Skeletal muscle cell (primary cell): ENCODE data around the gene ADAMTSL5.
"Not testable (repeated sequence)": the region's sequence is repeated elsewhere in the genome, so short reads cannot be mapped to it uniquely, and the experiment has no call there.

Source experiments
- DNase-seq: peaks from one replicate; pipeline ENCODE4 v3.0.0-alpha.2; 2010; ENCODE audit warnings: low read depth
- H3K4me3 ChIP-seq: 2 replicates; pipeline ENCODE4 v1.5.1; 2011; ENCODE audit warnings: low read depth, mild to moderate bottlenecking, control low read depth, low read length, moderate library complexity

ADAMTSL5 gene

DNA sequence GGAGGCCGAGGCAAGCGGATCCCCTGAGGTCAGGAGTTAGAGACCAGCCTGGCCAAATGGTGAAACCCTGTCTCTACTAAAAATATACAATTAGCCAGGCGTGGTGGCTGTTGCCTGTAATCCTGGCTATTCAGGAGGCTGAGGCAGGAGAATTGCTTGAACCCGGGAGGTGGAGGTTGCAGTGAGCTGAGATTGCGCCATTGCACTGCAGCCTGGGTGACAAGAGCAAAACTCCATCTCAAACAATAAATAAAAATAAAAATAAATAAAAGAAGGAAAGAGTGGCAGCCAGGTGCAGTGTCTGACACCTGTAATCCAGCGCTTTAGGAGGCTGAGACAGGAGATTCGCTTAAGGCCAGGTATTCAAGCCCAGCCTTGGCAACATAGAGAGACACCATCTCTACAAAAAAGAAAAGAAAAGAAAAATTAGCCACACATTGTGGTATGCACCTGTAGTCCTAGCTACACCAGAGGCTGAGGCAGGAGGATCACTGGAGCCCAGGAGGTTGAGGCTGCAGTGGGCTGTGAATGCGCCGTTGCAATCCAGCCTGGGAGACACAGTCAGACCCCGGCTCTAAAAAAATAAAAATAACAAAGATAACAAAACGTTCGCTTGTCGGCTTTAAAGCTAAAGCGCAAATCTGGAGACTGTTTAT, 10.3 kb downstream of the ADAMTSL5 start:
- DNase-seq = no peak
- H3K4me3 ChIP-seq = no peak overlapping the region

DNA sequence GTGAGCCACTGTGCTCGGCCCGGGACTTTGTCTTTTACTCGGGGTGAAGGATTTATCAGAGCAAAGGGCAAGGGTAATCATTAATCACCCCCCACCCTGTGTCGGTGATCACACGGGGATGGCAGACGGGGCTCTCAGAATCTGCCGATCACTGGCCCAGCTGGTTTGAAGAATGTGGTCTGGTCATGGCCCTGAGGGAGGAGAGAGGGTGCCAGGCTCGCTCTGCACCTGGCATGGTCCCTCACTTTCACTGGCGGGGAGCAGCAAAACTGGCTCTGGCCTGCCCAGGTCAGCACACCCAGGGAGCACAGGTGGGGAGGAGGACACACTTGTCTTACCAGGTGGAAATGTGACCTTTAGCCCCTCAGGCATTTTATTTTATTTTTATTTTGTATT, 11.6 kb downstream of the ADAMTSL5 start:
- no peak overlapping the region for H3K4me3 ChIP-seq
- no peak for DNase-seq

DNA sequence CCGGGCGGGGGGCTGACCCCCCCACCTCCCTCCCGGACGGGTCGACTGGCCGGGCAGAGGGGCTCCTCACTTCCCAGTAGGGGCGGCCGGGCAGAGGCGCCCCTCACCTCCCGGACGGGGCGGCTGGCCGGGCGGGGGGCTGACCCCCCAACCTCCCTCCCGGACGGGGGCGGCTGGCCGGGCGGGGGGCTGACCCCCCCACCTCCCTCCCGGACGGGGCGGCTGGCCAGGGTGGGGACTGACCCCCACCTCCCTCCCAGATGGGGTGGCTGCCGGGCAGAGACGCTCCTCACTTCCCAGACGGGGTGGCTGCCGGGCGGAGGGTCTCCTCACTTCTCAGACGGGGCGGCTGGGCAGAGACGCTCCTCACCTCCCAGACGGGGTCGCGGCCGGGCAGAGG, 13.6 kb downstream of the ADAMTSL5 start:
- H3K4me3 ChIP-seq, DNase-seq: not testable (repeated sequence)

DNA sequence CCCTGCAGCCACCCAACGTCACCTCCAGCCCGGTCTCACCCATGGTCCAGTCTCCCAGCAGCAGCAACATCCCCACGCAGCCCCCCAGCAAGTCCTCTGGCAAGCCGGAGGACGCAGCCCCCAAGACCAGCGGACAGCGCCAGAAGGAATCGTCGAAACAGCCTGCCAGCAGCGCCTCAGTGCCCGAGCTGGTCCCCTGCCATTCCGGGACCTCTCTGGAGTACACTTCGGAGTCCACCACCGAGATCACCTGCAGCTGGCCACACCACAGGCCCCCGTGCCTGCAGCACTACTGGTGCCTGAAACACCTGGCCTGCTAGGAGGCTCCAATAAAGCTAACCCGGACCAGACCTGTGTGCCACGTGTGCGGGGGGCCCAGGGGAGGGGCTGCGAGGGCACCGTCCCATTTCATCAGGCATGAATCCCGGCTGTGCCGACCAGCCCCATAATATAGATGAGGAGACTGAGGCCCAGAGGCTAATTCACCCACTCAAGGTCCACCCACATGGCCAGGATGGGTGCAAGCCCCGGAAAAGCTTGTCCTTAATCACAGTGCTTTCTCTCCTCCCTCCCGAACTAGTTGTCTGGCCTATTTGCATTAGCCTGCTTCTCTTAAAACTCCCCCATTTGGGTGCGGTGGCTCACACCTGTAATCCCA, 15.1 kb downstream of the ADAMTSL5 start:
- H3K4me3 ChIP-seq = no peak overlapping the region

DNA sequence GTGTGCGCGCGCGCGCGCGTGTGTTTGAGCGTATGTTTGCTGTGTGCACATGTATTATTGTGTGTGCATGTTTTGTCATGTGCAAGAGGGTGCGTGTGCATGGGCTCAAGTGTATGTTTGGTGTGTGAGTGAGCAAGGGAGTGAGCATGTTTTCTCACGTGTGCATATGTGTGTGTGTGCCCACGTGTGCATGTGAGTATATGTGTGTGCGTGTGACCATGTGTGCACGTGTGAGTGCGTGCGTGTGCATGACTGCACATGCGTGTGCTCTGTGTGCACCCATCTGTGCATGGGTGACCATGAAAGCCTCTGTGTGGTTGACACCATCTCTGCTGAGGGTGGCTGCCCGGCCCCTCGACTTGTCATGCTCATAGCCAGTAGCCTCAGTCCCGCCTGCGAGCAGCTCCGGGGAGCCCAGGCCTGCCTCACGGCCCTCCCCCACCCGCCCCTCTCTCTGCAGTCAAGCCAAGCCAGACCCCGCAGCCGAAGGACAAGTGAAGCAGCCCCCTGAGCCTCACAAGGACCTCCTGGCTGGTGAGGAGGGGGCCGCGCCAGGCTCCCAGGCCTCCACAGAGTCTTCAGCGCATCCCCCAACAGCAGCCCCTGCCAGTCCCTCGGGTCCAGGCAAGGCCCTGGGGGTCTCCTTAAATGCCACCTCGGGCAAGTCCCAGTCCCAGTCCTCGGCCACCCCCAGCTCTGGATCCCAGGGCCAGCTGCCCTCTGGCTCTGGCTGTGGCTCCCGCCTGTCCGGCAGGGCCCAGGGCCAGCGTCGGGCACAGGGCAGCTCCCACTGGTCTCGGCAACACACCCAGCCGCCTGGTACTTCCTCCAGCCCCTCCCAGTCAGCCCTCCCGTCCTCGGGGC, 15.9 kb downstream of the ADAMTSL5 start:
- no peak overlapping the region for H3K4me3 ChIP-seq
- DNase-seq = no peak

More for the DNA sequence above, 15.1 kb downstream of the ADAMTSL5 start:
- DNase-seq = no peak

DNA sequence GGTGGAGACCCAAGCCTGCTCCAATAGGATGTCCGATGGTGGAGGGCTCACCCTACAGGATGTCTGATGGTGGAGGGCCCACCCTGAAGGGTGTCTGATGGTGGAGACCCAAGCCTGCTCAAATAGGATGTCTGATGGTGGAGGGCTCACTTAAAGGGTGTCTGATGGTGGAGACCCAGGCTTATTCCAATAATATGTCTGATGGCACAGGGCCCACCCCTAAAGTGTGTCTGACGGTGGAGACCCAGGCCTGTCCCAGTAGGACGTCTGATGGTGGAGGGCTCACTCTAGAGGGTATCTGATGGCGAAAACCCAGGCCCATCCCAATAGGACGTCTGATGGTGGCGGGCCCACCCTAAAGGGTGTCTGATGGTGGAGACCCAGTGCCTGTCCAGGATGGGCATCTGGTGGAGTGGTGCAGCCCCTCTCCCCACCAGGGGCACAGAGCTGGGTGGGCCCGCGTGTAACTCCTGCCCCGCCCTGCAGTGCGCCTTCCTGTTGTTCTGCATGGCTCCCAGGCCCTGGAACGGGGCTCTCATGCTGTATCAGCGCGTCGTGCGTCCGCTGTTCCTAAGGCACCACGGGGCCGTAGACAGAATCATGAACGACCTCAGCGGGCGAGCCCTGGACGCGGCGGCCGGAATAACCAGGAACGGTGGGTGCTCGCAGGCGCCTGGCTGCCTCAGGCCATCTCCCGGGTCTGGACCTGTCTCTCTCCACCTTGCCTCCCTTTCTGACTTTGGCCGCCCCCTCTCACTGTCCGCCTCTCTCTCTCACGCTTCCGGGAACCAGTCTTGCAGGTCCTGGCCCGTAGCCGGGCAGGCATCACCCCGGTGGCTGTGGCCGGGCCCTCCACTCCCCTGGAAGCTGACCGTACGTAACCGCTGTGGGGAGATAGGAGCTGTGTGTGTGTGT, 16.8 kb downstream of the ADAMTSL5 start:
- no peak overlapping the region for H3K4me3 ChIP-seq
- no peak for DNase-seq

DNA sequence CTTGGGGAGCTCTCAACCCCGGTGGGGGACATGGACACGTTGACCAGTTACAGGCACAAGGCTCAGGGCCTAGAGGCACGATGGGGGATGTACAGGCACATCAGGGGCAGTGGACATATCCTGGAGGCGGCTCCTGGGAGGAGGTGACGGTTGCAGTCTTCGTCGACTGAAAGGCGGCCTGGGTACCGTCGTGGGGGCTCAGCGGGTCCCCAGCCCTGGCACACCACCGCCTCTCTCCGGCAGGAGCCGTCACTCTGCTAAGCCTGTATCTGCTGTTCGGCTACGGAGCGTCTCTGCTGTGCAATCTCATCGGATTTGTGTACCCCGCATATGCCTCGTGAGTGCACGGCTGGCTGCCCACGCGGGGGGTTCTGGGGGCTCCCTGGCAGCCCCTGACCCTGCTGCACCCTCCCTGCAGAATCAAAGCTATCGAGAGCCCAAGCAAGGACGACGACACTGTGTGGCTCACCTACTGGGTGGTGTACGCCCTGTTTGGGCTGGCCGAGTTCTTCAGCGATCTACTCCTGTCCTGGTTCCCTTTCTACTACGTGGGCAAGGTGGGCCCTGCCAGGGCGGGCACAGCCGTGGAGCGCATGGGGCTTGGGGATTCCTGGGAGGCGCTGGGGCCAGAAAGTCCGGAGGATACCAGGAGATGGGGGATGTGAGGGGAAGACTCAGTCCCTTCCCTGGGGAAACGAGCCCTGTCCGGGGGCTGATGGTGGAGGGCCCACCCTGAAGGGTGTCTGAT, 17.6 kb downstream of the ADAMTSL5 start:
- H3K4me3 ChIP-seq = no peak overlapping the region
- DNase-seq = no peak

DNA sequence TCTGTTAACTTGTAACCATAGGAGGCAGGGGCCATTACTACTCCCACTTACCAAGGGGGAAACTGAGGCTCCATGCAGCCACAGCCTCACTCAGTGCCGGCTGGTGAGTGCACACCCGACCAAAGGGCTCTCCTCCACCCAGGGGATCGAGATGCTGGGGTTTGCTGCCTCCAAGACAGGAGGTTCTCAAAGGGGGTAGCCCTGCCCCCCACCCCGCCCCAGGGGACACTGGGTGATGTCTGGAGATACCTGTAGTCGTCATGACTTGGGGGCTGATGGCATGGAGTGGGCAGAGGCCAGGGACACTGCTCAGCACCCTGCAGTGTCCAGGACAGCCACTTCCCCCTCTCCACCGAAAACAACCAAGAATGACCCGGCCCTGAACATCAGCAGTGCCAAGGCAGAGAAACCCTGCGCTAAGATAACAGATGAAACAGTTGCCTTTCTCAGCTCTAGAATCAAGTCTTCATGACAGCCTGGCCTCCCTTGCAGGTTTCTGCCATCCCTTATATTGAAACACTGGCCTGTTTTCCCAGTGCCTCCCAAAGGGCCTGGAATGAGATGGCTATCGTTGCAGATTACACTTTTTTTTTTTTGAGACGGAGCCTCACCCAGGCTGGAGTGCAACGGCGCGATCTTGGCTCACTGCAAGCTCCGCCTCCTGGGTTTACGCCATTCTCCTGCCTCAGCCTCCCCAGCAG, 18.6 kb downstream of the ADAMTSL5 start:
- no peak overlapping the region for H3K4me3 ChIP-seq
- no peak for DNase-seq

DNA sequence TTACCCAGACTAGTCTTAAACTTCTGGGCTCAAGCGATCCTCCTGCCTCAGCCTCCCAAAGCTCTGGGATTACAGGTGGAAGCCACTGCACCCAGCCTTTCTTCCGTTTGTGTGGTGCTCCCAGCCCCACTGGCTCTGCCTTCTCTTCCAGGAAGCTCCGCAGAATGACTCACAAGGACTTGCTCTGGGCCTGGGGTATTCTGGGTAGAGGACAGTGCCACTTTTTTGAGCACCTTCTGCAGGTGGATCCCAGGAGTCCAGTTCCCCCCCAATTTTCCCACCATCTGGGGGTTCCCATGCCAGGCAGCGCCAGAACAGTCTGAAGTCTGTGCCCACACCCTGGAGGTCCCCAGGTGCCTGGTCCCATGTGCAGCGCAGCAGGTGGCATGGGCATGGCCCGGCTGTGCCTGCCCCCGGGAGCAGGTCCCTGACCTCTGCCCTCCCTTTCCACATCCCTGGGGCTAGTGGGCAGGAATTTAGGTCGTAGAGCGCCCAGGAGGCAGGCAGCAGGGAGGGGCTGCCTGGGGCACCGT, 20.3 kb downstream of the ADAMTSL5 start:
- H3K4me3 ChIP-seq = no peak overlapping the region
- DNase-seq = no peak

DNA sequence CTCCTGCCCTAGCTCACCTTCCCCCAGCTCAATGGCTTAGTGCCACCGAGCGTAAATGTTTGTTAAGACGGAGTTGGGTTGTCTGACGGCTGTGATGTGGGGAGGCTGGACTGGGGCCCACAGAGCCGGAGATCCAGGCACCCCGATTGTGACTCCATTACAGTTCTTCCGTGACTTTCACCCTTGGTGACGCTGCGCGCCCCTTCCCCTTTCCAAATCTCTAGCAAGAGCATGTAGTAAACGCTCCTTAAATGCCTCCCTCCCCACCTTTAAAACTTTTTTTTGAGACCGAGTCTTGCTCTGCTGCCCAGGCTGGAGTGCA, 21.0 kb downstream of the ADAMTSL5 start:
- peak overlapping the region; percentile 61 for H3K4me3 ChIP-seq

DNA sequence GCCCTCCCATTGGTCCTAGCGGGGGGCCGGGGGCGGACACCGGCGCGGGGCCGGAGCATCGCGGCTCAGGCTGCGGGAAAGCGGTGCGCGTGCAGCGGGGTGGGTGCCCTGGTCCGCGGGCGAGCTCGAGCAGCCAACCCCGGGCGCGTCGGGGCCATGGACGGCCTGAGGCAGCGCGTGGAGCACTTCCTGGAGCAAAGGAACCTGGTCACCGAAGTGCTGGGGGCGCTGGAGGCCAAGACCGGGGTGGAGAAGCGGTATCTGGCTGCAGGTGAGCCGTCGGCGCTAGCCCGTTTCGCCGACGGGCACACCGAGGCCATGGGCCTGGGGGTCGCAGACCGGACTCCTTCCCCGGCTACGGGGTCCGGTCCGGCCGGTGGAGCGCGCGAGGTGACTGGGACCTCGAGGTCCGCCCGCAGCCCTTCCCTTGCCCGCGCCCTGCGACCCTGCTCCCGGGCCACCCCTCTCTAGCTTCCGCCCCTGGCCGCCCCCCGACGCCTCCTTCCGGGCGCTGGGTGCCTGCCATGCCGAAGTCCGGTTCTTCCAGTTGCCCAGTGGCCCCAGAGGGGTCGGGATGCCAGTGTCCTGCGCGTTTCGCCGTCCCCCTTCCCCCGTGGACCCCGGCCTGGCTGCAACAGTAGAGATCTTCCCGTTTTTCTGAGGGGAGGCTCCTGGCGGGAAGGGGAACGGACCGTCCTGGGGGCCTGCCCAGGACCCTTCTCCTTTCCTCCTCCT, 21.5 kb downstream of the ADAMTSL5 start, which contains the start of gene REEP6:
Gene REEP6 (plus strand): TSS at position 68 of the 735 bp plus-strand sequence. CDS start 89 bp downstream, at position 157.
- no peak for DNase-seq
- H3K4me3 ChIP-seq = peak within 1 kb of the TSS; percentile 61

More for the DNA sequence above, 21.0 kb downstream of the ADAMTSL5 start:
- DNase-seq = no peak

DNA sequence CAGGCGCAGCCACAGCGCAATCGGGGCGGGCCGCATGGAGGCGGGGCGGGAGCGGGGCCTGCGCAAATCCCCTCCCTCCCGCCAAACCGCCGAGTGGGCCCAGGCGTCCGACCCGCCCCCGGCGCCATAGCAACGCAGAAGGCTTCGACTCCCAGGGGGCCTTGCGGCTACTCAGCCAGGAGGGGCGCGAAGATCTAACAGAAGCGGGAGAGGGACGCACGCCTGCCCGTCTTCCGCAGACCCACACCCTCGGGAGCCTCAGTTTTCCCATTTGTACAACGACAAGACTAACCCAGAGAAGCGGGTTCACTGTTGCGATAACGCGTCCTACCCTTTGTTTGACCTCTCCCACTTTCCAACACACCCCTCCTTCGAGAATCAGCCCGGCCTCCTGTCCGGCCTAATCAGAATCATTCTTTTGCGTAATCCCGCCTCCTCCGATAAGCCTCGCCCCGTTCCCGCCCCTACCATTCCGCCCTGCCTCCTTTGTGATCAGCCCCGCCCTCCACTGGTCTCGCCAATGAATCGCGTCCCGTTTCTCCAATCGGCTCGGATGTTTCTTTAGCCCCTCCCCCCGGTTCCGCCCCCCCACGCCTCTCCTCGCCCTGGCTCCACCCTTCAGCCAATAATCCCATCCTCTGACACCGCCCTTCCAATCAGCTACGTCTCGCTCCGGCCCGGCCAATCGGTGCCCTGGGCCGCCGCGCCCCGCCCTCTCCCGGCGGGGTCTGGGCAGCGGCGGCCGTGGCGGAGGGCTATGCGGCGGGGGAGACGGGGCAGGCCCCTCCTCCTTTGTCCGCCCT, 22.3 kb downstream of the ADAMTSL5 start, which contains the start of gene PCSK4:
Gene PCSK4 (minus strand): TSS at position 40 of the 803 bp plus-strand sequence. CDS start 4 bp downstream, at position 36.
- DNase-seq = peak; percentile 95

DNA sequence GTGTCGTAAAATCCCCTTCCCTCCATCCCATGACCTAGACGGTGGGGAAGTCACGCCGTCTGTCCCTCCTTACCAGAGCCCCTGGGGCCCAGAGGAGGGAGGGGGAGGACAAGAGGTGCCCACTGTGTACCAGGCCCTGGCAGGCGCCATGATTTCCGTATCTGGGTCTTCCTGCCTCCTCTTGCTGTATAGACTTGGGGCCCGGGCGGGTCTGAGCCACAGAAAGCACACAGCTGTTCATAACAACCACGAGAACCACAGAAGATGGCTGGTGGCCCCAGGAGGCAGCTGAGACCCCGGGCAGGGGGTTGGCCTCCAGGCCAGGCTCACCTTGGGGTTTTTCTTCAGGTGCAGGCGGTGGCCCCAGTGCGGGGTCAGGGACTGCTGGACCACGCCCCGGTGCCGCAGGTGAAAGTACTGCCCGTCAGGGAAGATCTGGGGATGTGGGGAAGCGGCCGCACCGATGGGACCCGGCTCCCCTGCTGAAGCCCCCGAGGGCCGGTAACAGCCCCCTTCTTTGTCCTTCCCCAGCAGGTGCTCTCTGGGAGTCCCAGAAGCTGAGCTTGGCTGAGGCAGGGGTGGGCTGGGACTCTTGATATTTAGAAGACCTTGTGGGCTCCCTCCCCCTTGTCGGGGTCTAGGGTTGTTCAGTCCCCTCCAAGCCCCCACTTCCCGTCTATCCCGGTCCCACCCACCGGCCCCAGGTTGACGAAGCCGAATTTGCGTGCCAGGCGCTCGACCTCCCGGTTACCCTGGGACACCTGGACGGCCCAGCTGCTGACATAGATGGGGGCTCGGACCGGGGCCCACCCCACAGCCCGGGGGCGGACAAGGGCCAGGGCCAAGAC, 23.1 kb downstream of the ADAMTSL5 start:
- no peak for DNase-seq
- peak overlapping the region; percentile 58 for H3K4me3 ChIP-seq

More for the DNA sequence above, 22.3 kb downstream of the ADAMTSL5 start, which contains the start of gene PCSK4:
- H3K4me3 ChIP-seq = peak within 1 kb of the TSS; percentile 61

DNA sequence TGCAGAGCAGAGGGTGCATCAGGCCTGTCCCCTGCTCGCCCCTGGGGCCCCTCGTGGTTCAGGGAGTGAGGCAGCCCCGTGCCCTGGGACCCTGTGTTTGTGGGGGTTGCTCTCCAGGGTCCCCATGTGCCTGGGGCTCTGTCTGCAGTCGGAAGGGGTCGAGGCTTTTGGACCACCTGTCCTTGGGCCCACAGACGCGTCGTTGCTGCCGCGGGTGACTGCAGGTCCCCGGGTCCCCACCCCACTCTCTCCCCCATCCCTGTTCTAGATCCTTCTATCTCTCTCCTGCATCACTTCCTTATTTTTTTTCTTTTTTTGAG, 24.6 kb downstream of the ADAMTSL5 start:
- no peak for DNase-seq
- no peak overlapping the region for H3K4me3 ChIP-seq

DNA sequence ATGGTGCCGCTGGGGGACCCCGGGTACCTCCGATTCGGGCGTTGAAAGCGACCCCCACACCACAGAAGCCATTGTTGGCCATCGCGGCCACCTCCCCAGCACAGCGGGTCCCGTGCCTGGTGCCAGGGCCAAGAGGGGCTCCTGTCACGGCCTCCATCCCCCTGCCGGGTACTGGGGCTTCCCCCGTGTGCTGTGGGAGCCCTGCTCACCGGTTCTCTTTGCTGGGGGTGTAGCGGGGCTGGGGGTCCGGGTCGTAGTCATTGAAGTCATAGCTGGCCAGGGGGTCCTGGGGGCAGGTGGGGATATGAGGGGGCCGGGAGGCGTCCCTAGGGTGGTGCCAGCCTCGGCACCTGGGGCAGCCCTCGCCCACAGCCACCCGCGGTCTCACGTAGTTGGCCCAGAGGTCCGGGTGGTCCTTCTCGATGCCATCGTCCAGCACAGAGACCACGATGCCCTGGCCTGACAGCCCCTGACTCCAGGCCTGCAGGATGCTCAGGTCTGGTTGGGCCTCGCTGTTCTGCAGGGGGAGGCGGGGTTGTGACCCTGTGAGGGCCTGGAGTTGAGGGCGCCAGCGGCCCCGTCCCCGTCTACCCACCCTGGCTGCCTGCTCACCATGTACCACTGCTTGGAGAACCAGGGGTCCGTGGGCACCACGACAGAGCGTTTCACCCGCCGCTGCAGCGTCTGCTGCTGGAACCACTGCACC, 25.1 kb downstream of the ADAMTSL5 start:
- DNase-seq = no peak
- no peak overlapping the region for H3K4me3 ChIP-seq
